NB4 (cell line): ENCODE data around the gene SFXN5.

Experiments
- CTCF ChIP-seq: IDR thresholded peaks from one replicate; pipeline ENCODE4 v1.5.1; 2012; ENCODE audit warnings: low read depth, low read length
- MAX ChIP-seq: IDR thresholded peaks from 2 replicates; pipeline ENCODE4 v1.6.1; 2011; ENCODE audit warnings: low read depth, low read length
- MYC ChIP-seq: IDR thresholded peaks from 2 replicates; pipeline ENCODE4 v1.6.1; 2011; ENCODE audit warnings: low read depth, low read length
- POLR2A ChIP-seq: IDR thresholded peaks from 2 replicates; pipeline ENCODE4 v1.6.1; 2011; ENCODE audit warnings: mild to moderate bottlenecking; ENCODE audit not compliant: insufficient read length; ENCODE audit errors: extremely low read depth

- no peak for TF ChIP-seq CTCF
- TF ChIP-seq POLR2A: no peak
- TF ChIP-seq MYC: no peak
- no peak for TF ChIP-seq MAX
Observed at GRCh38 chr2:73080321-73081131, 9.0 kb upstream of the SFXN5 start.
